Measurements from ENCODE around the gene CDH4. TPM values are rescaled to one million over a fixed set of nuclear protein-coding genes. Genes with fewer than 3 reads are reported as not detected.

Gene CDH4
- total RNA-seq, 1 donor from 2014 or later = 39.7 TPM

DNA sequence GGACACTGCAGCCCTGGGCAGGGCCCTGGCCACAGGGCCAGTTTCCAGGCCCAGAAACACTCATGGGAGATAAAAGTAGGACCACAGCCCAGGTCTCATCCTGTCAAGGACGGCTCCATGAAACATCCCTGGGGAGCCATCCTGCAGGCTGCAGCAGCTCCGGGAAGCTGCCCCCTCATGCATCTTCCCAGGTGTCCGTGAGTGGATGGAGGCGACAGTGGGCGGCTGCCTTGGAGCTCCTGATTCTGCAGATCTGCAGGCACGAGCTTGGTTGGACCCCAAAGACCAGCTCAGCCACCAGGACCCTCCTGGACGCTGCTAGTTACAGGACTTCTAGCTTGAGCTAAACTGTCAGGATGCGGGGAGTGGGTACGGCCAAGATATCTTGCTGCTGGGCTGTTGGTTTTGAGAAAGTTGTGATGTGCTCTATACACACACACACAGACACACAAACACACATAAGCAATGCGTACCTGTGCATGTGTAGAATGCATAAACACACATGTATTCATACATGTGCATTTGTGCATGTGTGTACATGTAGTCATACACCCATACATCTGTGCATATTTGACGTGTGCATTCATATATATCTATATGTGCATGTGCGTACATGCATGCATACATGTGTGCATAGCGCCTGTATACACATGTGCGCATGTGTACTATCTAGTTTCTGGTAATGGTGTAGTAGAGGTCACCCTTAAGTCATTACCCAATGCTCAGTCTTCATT, 515.9 kb downstream of the CDH4 start:
- no peaks in the 10 kb centered on the region for H3K27me3 ChIP-seq (ENCODE audit: control insufficient read depth, insufficient read depth, low read length)
- no peak for TF ChIP-seq CTCF (IDR thresholded peaks at IDR 0.05; ENCODE audit: insufficient read depth, low read length, poor library complexity, severe bottlenecking)
- H3K4me3 ChIP-seq (ENCODE audit: low read depth, low read length) = no peak overlapping the region
- H3K36me3 ChIP-seq (ENCODE audit: control insufficient read depth, insufficient read depth, low read length) = no peaks in the 10 kb centered on the region
- DNase-seq (ENCODE audit: low read depth) = no peak

GRCh38 chr20:61768571-61769285, 516.7 kb downstream of the CDH4 start:
- TF ChIP-seq CTCF (IDR thresholded peaks at IDR 0.05; ENCODE audit: insufficient read depth, low read length, poor library complexity, severe bottlenecking) = no peak
- no peak for DNase-seq (ENCODE audit: low read depth)
- no peaks in the 10 kb centered on the region for H3K27me3 ChIP-seq (ENCODE audit: control insufficient read depth, insufficient read depth, low read length)
- no peaks in the 10 kb centered on the region for H3K36me3 ChIP-seq (ENCODE audit: control insufficient read depth, insufficient read depth, low read length)
- no peak overlapping the region for H3K4me3 ChIP-seq (ENCODE audit: low read depth, low read length)

DNA sequence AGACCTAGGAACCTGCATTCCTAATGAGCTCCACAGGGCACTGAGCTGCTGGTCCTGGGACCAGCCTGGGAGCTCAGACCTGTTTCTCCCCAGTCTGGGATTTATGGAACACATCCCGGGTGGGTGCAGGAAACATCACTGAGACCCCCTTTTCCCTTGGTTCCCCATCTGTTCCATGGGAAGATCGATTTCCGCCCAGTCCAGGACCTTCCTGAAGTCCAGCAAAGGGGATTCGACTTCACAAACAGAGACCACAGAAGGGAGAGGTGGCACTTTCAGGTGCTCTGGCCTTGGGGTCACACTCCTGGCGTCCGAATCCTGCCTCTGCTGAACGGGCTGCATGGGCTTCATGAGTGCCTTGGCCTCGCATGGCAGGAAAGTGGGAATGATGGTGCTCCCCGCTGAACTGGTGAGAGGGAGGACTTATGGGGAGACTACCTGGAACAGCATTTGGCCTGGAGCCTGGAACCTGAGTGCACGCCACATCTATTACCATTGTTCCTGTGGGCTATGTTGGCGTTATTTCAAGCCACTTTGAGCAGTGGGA, 517.3 kb downstream of the CDH4 start:
- DNase-seq (ENCODE audit: low read depth) = no peak
- no peaks in the 10 kb centered on the region for H3K36me3 ChIP-seq (ENCODE audit: control insufficient read depth, insufficient read depth, low read length)
- no peak for TF ChIP-seq CTCF (IDR thresholded peaks at IDR 0.05; ENCODE audit: insufficient read depth, low read length, poor library complexity, severe bottlenecking)
- H3K4me3 ChIP-seq (ENCODE audit: low read depth, low read length) = no peak overlapping the region
- H3K27me3 ChIP-seq (ENCODE audit: control insufficient read depth, insufficient read depth, low read length) = no peaks in the 10 kb centered on the region

DNA sequence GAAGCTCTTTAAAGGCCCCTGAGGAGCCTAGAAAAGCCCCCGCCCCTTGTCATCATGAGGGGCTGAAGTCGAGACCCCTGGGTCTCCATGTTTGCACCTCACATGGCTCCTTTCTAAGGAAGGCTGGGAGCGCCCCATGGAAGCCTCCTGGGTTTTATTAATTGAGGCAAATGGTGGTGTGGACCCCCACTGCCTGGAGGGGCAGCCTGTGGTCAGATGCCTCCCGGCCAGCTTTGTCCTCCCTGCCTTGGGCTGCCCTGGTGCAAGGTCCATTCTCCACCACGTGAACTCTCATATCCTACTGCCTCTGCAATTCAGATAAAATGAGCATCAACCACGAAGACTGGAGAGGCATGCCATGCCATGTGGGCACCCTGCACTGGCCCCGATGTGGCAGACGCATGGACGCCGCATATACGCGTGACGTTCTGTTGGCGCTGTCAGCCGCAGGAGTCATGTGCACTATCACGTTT, 518.1 kb downstream of the CDH4 start:
- Histone ChIP-seq H3K4me3 (ENCODE audit: low read depth, low read length) (no peak overlapping the region), H3K27me3 (ENCODE audit: control insufficient read depth, insufficient read depth, low read length) (no peaks in the 10 kb centered on the region), H3K36me3 (ENCODE audit: control insufficient read depth, insufficient read depth, low read length) (no peaks in the 10 kb centered on the region)
- no peak for TF ChIP-seq CTCF (IDR thresholded peaks at IDR 0.05; ENCODE audit: insufficient read depth, low read length, poor library complexity, severe bottlenecking)
- DNase-seq (ENCODE audit: low read depth) = no peak

DNA sequence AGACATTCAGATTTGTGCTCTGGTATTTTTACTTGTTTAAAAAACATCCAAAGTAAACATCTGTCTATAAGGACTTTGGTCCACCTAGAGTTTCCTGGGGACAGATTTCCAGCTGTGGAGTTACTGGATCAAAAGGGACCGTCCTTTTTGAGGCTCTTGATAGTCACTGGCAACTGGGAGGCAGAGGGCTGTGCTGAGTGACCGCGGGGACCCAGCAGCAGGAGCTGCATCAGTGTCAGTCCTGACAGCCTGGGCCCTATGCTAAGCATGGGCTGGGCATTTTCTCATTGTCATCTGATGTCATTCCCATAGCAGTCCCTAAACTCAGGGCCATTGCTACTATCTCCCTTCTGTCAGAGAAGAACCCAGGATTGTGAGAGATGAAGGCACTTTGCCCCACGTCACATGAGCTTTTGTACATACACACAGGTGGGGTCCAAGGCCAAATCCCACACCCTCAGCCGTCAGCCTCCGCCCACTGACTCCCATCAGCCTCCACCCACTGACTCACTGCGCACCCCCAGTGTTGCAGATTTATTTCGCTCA, 519.8 kb downstream of the CDH4 start:
- TF ChIP-seq CTCF (IDR thresholded peaks at IDR 0.05; ENCODE audit: insufficient read depth, low read length, poor library complexity, severe bottlenecking) = no peak
- no peak for DNase-seq (ENCODE audit: low read depth)

More for the DNA sequence above, 519.8 kb downstream of the CDH4 start:
- Histone ChIP-seq H3K4me3 (ENCODE audit: low read depth, low read length) (no peak overlapping the region), H3K27me3 (ENCODE audit: control insufficient read depth, insufficient read depth, low read length) (no peaks in the 10 kb centered on the region), H3K36me3 (ENCODE audit: control insufficient read depth, insufficient read depth, low read length) (no peaks in the 10 kb centered on the region)
